Endothelial cell of umbilical vein (primary cell): ENCODE data around the gene ADI1. TPM values are rescaled to one million over a fixed set of nuclear protein-coding genes. Genes with fewer than 3 reads are reported as not detected.

Source experiments
- BruUV-seq: library from RNA; stranded (reverse); fragments of 400-500 nt; replicated peaks from 2 replicates; lab custom pipeline; 2021; lab: Mats Ljungman, UMichigan
- CTCF ChIA-PET: fragments of 300-600, 350-600 bp; sonication (Branson Sonifier 250); formaldehyde crosslinking; loops from one replicate; lab custom pipeline; 2021; ENCODE audit warnings: antibody characterized with exemption, inconsistent platforms; lab: Charles Lee
- POLR2A ChIA-PET: fragments of 300-600, 350-600 bp; sonication (Branson Sonifier 250); formaldehyde crosslinking; loops from one replicate; lab custom pipeline; 2021; ENCODE audit warnings: antibody characterized with exemption, inconsistent platforms; lab: Charles Lee
- DNase-seq: peaks from one replicate; pipeline ENCODE4 v3.0.0-alpha.2; 2011; ENCODE audit warnings: low read depth, low spot score
- FAIRE-seq: peaks from 2 replicates; lab custom pipeline; 2011; peaks lifted over from hg19 to GRCh38; lab: Jason Lieb, UNC
- H2AFZ ChIP-seq: 2 replicates; pipeline ENCODE4 v1.6.0; 2012; ENCODE audit warnings: low read depth, low read length, control low read depth, inconsistent platforms
- H3K27ac ChIP-seq: 2 replicates; pipeline ENCODE4 v1.5.1; 2011; ENCODE audit warnings: low read depth, mild to moderate bottlenecking, control low read depth, low read length, moderate library complexity; ENCODE audit not compliant: insufficient read depth
- H3K27me3 ChIP-seq, 2 experiments: 2 replicates each; pipeline versions ENCODE4 v1.6.0 to v1.6.1; 2011; ENCODE audit warnings: low read length in 2 of 2, mixed read lengths in 1 of 2; ENCODE audit not compliant: control insufficient read depth in 2 of 2, insufficient read depth in 2 of 2
- H3K36me3 ChIP-seq, 2 experiments: 2 replicates in 1 of 2; 3 replicates in 1 of 2; pipeline ENCODE4 v1.5.1; 2011; ENCODE audit warnings: low read length in 2 of 2, mild to moderate bottlenecking in 1 of 2, moderate library complexity in 1 of 2; ENCODE audit not compliant: control insufficient read depth in 2 of 2, insufficient read depth in 2 of 2; ENCODE audit errors: extremely low read depth in 1 of 2
- H3K4me1 ChIP-seq: 3 replicates; pipeline ENCODE4 v1.5.1; 2011; ENCODE audit warnings: mild to moderate bottlenecking, low read length; ENCODE audit not compliant: control insufficient read depth, insufficient read depth; ENCODE audit errors: extremely low read depth
- H3K4me2 ChIP-seq: 2 replicates; pipeline ENCODE4 v1.6.1; 2011; ENCODE audit warnings: low read length, control low read depth, mixed read lengths; ENCODE audit not compliant: insufficient read depth
- H3K4me3 ChIP-seq, 3 experiments: fragments of 200-600 bp in 1 of 3; sonication (generic), shearing (Covaris generic) in 1 of 3; replicated peaks in 1 of 3; 2 replicates each; pipeline ENCODE4 v1.5.1; 2011 to 2016; ENCODE audit warnings: control low read depth in 3 of 3, low read length in 3 of 3, mild to moderate bottlenecking in 2 of 3, inconsistent platforms in 1 of 3, low read depth in 1 of 3, moderate library complexity in 1 of 3; ENCODE audit not compliant: insufficient read depth in 1 of 3
- H3K79me2 ChIP-seq: 2 replicates; pipeline ENCODE4 v1.6.0; 2012; ENCODE audit warnings: low read length, inconsistent platforms; ENCODE audit not compliant: control insufficient read depth, insufficient read depth
- H3K9ac ChIP-seq: replicated peaks from 2 replicates; pipeline ENCODE3; 2011; ENCODE audit warnings: low read length, control low read depth; ENCODE audit not compliant: insufficient read depth; ENCODE audit errors: extremely low read depth
- H3K9me1 ChIP-seq: replicated peaks from 3 replicates; pipeline ENCODE4 v1.6.0; 2011; ENCODE audit warnings: mild to moderate bottlenecking, low read length; ENCODE audit not compliant: control insufficient read depth, insufficient read depth; ENCODE audit errors: extremely low read depth
- H3K9me3 ChIP-seq: replicated peaks from 2 replicates; pipeline ENCODE4 v1.5.1; 2012; ENCODE audit warnings: low read length, inconsistent platforms; ENCODE audit not compliant: control insufficient read depth, insufficient read depth
- H4K20me1 ChIP-seq: replicated peaks from 2 replicates; pipeline ENCODE3; 2011; ENCODE audit warnings: mild to moderate bottlenecking, low read length; ENCODE audit not compliant: control insufficient read depth, insufficient read depth; ENCODE audit errors: extremely low read depth
- EZH2 ChIP-seq: IDR thresholded peaks from 2 replicates; pipeline ENCODE4 v1.6.1; 2012; ENCODE audit warnings: borderline replicate concordance, low read depth, mild to moderate bottlenecking, moderate library complexity, low read length, inconsistent platforms; ENCODE audit not compliant: severe bottlenecking
- FOS ChIP-seq: IDR thresholded peaks from 2 replicates; pipeline ENCODE4 v1.6.1; 2011; ENCODE audit warnings: mild to moderate bottlenecking, low read length, moderate library complexity, borderline replicate concordance; ENCODE audit not compliant: insufficient read depth
- JUN ChIP-seq: IDR thresholded peaks from 2 replicates; pipeline ENCODE4 v1.6.1; 2011; ENCODE audit warnings: borderline replicate concordance, low read depth; ENCODE audit not compliant: insufficient read length, insufficient read depth
- MYC ChIP-seq: IDR thresholded peaks from one replicate; pipeline ENCODE4 v1.6.1; 2011; ENCODE audit warnings: mild to moderate bottlenecking, low read depth, low read length
- POLR2A ChIP-seq: IDR thresholded peaks from 2 replicates; pipeline ENCODE4 v1.6.1; 2012; ENCODE audit warnings: low read depth, mild to moderate bottlenecking, control low read depth, low read length
- POLR2AphosphoS5 ChIP-seq: IDR thresholded peaks from 2 replicates; pipeline ENCODE4 v1.6.1; 2012; ENCODE audit warnings: low read depth, mild to moderate bottlenecking, control low read depth, low read length, moderate library complexity; ENCODE audit not compliant: insufficient read depth
- dilution Hi-C: fragments of 300-500 bp; cut with MboI; formaldehyde crosslinking; loops from one replicate; pipeline ENCODE4 v1.15.0; 2019; ENCODE audit warnings: low sequenced_read_pairs; ENCODE audit not compliant: extremely low pct_ligation_motif_present
- intact Hi-C: fragments of 100-400 bp; cut with micrococcal nuclease; formaldehyde crosslinking; loops from one replicate; pipeline ENCODE4 v1.10.0; 2022
- polyA plus RNA-seq, 4 experiments: library from polyadenylated mRNA; depleted of rRNA in 3 of 4; stranded (reverse) in 3 of 4; unstranded in 1 of 4; fragments of >200 nt; gene quantifications; 2 replicates each; pipeline versions ENCODE4 v1.2.1 to v1.2.3, GENCODE V29; 2011 to 2012; ENCODE audit warnings: missing spikeins in 1 of 4
- total RNA-seq: library from RNA; stranded (reverse); gene quantifications from 2 replicates; pipeline ENCODE4 v1.2.3, GENCODE V29; 2021
- TF ChIP-seq, protein P1 (sequence below), 2 donors: IDR thresholded peaks; 1 replicate in 1 of 2; 2 replicates in 1 of 2; pipeline ENCODE4 v1.5.1; 2011; ENCODE audit warnings: low read length in 2 of 2, mild to moderate bottlenecking in 2 of 2, moderate library complexity in 2 of 2, control low read depth in 1 of 2, inconsistent platforms in 1 of 2, low read depth in 1 of 2; ENCODE audit not compliant: insufficient read depth in 1 of 2; ENCODE audit errors: extremely low read depth in 1 of 2

The ADI1 gene
- total and polyA plus RNA-seq, 2 donors (not counting 3 experiments of a cell fraction or from before 2014, with no cell fraction given) = 38.6 to 49.7 TPM

DNA sequence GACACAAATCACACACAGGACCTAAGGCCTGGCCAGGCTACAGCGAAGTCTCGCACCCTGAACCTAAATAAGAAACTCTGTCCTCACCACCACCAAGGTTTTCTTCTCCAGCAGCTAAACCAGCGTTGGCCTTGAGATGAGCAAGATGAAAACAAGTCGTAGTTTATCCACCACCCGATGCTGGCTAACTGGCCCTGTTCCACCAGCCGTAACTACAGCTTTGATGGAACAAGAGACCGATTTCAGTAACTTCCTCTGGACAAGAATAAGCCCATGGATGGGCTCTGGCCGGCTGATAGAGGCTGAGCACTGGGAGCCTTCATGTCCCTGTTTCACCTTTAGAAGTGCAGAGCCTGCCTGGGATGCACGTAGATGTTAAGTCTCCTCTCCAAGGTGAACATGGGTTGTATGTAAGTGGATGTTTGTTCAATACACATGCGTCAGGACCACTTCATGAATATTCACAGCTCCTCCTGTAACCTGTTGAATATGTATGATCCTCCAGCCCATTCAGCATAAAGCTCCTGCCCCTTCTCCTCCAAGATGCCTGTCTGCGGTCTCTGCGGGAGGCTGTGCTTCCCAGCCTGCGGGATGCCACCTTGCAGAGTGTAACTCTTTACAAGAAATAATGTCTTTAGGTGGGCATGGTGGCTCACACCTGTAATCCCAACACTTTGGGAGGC, 24.2 kb downstream of the ADI1 start:
- TF ChIP-seq MYC (no peak), POLR2AphosphoS5 (no peak), POLR2A (no peak), EZH2 (no peak), JUN (no peak), FOS (no peak)
- TF ChIP-seq, protein P1, sequence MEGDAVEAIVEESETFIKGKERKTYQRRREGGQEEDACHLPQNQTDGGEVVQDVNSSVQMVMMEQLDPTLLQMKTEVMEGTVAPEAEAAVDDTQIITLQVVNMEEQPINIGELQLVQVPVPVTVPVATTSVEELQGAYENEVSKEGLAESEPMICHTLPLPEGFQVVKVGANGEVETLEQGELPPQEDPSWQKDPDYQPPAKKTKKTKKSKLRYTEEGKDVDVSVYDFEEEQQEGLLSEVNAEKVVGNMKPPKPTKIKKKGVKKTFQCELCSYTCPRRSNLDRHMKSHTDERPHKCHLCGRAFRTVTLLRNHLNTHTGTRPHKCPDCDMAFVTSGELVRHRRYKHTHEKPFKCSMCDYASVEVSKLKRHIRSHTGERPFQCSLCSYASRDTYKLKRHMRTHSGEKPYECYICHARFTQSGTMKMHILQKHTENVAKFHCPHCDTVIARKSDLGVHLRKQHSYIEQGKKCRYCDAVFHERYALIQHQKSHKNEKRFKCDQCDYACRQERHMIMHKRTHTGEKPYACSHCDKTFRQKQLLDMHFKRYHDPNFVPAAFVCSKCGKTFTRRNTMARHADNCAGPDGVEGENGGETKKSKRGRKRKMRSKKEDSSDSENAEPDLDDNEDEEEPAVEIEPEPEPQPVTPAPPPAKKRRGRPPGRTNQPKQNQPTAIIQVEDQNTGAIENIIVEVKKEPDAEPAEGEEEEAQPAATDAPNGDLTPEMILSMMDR (IDR thresholded peaks at IDR 0.05; ENCODE audit: extremely low read depth in 1 of 2, insufficient read depth in 1 of 2, low read depth in 1 of 2, low read length in 2 of 2) = no peak

More for the DNA sequence above, 24.2 kb downstream of the ADI1 start:
- ChIA-PET POLR2A (no interaction called here), CTCF (no interaction called here)
- no TSS peak for BruUV-seq
- H3K27ac ChIP-seq = no peak overlapping the region
- no peak overlapping the region for H3K9ac ChIP-seq
- no peak overlapping the region for H3K4me3 ChIP-seq
- dilution Hi-C loops (no loop called here), intact Hi-C loops (no loop called here)
- no peaks in the 10 kb centered on the region for H3K79me2 ChIP-seq
- H3K27me3 ChIP-seq = no peaks in the 10 kb centered on the region
- DNase-seq (no peak), FAIRE-seq (no peak)
- H2AFZ ChIP-seq = no peak overlapping the region
- H3K9me3 ChIP-seq = no peaks in the 10 kb centered on the region
- peaks cover 5 to 16% of the 10 kb centered on the region in 2 experiments for H3K36me3 ChIP-seq
- no peak overlapping the region for H3K4me2 ChIP-seq
- no peaks in the 10 kb centered on the region for H3K9me1 ChIP-seq
- H3K4me1 ChIP-seq = peaks cover 4% of the 10 kb centered on the region
- no peaks in the 10 kb centered on the region for H4K20me1 ChIP-seq
